GM10847 (cell line): Measurements from ENCODE around the gene BCKDHB.

Source experiments
- POLR2A ChIP-seq: IDR thresholded peaks from 2 replicates; pipeline ENCODE4 v1.6.1; 2011; ENCODE audit not compliant: insufficient read length; ENCODE audit errors: extremely low read depth

BCKDHB gene

DNA sequence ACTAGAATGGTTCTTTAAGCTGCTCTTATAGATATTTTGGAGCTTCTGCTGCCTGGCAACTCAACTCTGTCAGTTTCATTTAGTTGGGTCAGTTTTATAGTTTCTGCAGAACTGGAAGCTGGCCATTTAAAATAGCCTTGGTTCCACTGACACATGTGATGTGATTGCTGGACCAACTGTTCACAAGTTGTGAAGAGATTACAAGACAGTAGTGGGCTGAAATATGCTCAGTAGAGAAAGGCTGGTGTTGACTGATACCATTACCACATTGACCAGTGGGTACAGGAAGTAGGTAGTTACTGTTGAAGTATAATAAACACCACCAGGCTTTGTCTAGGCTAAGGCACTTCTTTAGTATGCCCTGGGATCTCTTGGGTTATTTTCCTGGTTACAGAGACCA lies 39.0 kb downstream of the BCKDHB start:
- no peak for TF ChIP-seq POLR2A

GRCh38 chr6:80145921-80146320 lies 39.5 kb downstream of the BCKDHB start:
- no peak for TF ChIP-seq POLR2A

DNA sequence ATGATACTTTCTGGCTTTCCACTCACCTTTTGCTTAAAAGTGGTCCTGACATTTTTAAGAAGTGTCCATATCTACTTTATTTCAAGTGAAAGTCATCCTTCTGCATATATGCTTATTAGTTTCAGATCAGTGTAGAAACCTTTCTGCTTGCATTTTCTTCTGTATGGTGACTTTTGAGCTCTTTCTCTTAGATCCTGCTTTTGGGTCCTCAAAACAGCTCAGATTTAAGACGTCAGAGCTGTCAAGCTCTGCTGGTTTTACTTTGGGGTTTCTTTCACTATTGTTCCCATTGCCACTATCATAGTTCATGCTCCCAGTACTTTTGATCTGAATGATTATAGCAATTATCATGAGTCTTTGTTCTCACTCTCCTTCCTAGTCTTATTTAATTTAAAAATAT lies 41.7 kb downstream of the BCKDHB start:
- TF ChIP-seq POLR2A = no peak

DNA sequence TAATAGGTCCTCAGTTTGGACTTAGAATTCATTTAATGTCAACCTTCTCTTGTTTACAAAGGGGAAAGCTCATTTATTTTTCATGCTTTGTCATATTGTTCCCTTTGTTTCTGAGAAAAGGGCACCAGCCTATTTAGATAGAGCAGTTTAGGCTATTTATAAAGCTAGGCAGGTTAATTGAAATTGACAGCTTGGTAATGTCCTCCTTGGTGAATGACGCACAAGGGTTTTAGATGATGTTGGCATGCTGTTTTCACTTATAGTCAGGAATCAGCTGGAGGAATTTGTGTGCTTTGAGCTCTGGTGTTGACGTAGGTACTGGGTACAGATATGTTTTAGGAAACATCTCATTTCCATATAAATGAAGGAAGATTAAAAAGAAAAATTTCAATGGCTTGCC lies 45.2 kb downstream of the BCKDHB start:
- TF ChIP-seq POLR2A = no peak

GRCh38 chr6:80154160-80154559 lies 47.7 kb downstream of the BCKDHB start:
- TF ChIP-seq POLR2A = no peak

DNA sequence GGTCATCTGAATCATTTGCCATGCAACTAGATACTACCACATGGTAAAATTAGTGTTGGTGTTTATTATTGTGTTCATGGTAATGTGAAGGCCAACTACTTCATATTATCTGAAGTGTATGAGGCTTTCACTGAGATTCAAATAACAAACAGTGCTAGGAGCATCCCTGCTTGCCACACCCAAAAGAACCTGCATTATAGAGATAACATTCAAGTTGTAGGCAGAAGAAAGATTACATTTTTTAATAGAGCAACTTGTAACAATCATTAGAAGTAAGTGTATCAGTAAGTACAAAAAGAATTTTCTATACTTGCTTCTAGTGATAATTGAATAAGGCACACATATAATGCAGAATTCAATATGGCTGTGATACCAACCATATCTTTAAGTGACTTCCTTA lies 49.8 kb downstream of the BCKDHB start:
- no peak for TF ChIP-seq POLR2A

DNA sequence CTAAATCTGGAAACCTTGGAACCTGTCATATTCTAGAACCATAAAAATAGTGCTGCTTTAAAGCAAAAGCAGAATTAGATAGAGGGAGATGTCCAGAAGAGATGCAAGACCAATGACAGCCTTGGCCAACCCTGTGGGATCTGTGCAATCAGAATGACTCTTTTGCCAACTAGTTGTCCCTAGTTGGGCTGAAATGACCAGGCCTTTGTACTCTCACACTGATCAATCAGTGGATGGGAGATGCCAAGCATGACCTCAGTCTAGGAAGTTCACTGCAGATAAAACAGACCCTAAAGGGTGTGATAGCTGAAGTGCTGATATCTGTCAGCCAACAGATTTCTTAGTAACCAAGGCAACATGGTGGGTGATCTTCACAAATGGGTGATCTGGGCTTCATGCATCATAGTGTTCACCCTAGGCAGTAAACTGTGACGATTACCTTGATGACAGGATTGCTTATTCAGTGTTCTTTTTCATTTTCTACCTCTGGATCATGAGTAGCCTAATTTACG lies 52.1 kb downstream of the BCKDHB start:
- no peak for TF ChIP-seq POLR2A

- no peak for TF ChIP-seq POLR2A
Observed at GRCh38 chr6:80161434-80161833, 55.0 kb downstream of the BCKDHB start.

DNA sequence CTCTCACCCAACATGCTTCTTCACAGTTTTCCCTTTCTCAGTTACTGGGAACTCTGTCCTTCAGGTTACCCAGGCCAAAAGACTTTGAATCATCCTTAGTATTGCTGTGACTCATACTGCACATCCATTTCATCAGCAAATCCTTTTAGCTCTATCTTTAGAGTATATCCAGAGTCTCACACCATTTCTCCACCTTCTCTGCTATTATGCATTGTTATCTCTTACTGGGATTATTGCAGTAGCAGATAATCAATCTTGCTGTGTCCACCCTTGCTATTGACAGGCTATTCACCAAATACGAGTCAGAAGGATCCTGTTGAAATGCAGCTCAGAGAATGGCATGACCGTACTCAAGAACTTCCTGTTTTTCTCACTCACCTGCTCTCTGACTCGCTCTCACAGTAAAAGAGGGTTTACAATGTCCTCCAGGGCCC lies 57.3 kb downstream of the BCKDHB start:
- no peak for TF ChIP-seq POLR2A

- no peak for TF ChIP-seq POLR2A
Observed at GRCh38 chr6:80165143-80165542, 58.7 kb downstream of the BCKDHB start.

- TF ChIP-seq POLR2A = no peak
Observed at GRCh38 chr6:80165819-80166218, 59.3 kb downstream of the BCKDHB start.

DNA sequence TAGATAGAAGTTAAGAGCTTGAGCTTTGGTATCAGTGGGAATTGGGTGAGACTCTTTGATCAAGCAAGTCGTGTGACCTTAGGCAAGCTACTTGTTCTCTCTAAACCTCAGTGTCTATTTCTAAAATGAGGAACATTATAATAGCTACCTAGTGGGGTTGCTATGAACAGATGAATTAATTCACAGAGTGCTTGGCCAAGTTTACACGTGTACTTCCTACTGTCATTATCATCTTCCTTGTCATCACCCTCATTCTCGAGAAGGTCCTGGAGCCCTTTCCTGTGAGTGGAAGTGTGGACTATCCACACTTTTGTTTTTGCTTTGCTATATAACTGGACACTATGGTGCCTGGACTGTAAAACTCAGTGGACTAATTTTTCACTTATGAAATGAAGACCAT lies 64.0 kb downstream of the BCKDHB start:
- no peak for TF ChIP-seq POLR2A

DNA sequence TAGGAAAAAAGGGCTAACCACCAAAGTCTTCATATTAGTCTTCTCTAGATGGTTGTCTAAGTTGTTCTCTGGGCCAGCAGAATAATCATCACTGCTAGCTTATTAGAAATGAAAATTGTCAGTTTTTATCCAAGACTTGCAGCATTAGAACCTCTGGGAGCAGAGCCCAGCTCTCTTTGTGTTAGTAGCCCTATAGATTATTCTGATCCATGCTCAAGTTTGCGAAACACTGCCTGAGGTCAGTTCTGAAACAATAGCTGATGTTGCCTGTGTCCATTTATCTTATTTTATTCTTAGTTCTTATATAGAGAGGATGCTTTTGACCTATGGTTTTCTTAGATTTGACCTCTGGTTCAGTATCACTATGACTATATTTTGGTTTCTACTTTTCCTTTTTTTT lies 66.9 kb downstream of the BCKDHB start:
- TF ChIP-seq POLR2A = no peak

DNA sequence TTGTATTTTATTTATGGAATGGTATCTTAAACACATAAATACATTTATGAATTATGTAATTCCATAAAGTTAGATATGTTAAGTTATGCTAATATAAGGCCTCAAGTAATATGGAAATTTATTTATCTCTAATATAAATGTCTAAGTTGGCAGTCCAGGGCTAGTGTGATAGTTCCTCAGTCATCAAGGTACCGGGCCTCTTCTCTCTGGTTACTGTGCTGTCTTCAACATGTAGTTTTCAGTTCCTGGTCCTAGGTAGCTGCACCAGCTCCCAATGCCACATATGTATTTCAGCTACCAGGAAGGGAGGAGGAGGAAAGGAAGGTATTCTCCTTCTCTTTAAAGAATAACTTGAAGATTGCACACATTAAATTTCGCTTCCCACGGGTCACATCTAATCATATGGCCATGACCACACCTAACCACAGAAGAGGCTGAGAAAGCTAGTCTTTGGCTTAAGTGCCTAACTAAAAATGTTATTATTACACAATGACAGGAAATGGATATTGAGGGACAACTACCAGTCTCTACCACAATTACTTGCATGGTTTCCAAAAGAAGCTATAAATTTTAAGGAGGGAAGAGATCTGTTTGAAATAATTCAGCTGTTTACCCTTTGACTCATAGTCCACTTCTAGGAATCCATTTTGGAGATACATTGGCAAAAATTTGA lies 68.6 kb downstream of the BCKDHB start:
- no peak for TF ChIP-seq POLR2A

- no peak for TF ChIP-seq POLR2A
Observed at GRCh38 chr6:80179695-80180094, 73.2 kb downstream of the BCKDHB start.

DNA sequence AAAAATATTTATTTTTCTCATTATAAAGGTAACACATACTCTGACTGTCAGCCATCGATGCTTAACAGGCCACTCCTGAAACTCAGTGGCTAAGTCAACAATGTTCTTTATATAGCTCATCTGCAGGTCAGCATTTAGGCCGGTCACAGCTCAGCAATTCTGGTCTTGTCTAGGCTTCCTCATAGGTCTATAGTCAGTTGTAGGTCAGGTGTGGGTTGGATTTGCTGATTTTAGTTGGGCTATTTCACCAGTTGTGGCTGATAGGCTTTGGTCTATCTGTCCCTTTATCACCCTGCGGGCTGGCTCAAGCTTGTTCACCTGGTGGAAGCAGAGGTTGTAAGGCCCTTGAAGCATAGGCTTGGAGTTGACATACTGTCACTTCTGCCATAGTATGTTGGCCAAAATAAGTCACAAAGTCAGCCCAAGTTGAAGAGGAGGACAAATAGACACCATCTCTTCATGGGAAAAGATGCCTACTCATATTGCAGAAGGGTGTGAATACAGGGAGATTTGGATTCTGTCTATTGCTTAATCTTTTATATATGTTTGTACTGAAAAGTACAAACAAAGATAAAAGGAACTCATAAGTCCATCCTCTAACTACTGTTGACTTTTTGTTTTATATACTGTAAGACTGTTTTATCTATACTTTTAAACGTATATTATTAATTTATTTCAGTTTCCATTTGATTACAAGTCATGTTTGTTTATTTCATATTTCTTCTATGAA lies 75.0 kb downstream of the BCKDHB start:
- no peak for TF ChIP-seq POLR2A
